ENCODE measurements around the gene USP4.

DNA sequence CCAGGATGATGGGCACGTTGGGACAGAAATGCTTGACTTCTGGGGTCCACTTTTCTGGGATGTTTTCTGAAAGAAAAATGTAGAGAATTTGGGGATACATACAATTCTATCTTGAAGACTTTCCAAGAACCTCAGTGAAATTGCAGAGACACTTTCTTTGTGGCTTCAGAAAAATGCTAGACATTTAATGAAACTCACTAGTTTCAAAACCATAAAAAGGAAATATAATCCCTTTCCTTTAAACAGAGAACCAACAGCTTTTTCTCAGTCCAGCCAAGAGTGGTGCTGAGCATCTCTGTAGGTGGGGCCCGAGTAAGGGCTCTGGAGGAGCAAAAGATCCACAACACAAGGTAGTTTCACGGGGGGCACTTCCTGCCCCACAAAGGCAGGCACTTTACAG lies 22.7 kb upstream of the USP4 start:
- TF ChIP-seq POLR2A (IDR thresholded peaks at IDR 0.05; ENCODE audit: extremely low read depth, insufficient read length) (no peak), MYC (IDR thresholded peaks at IDR 0.05; ENCODE audit: low read depth, low read length) (no peak)
- TF ChIP-seq, protein P1, sequence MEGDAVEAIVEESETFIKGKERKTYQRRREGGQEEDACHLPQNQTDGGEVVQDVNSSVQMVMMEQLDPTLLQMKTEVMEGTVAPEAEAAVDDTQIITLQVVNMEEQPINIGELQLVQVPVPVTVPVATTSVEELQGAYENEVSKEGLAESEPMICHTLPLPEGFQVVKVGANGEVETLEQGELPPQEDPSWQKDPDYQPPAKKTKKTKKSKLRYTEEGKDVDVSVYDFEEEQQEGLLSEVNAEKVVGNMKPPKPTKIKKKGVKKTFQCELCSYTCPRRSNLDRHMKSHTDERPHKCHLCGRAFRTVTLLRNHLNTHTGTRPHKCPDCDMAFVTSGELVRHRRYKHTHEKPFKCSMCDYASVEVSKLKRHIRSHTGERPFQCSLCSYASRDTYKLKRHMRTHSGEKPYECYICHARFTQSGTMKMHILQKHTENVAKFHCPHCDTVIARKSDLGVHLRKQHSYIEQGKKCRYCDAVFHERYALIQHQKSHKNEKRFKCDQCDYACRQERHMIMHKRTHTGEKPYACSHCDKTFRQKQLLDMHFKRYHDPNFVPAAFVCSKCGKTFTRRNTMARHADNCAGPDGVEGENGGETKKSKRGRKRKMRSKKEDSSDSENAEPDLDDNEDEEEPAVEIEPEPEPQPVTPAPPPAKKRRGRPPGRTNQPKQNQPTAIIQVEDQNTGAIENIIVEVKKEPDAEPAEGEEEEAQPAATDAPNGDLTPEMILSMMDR (IDR thresholded peaks at IDR 0.05; ENCODE audit: low read depth, low read length), result no peak
- TF ChIP-seq, protein P2, sequence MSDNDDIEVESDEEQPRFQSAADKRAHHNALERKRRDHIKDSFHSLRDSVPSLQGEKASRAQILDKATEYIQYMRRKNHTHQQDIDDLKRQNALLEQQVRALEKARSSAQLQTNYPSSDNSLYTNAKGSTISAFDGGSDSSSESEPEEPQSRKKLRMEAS (IDR thresholded peaks at IDR 0.05; ENCODE audit: low read depth, low read length), result no peak

Data from NB4 (cell line).